OCI-LY3 (cell line): Measurements from ENCODE around the gene SPAG5.
"Not testable (repeated sequence)": the region's sequence is repeated elsewhere in the genome, so short reads cannot be mapped to it uniquely, and the experiment has no call there.

ENCODE experiments used
- H2AFZ ChIP-seq: fragments of 200-600, 300-600 bp; shearing (Covaris generic); 2 replicates; pipeline ENCODE4 v1.6.0; 2014; ENCODE audit warnings: antibody characterized with exemption, low read depth, low read length
- H3K27ac ChIP-seq: fragments of 200-600, 300-600 bp; sonication (generic); 2 replicates; pipeline ENCODE4 v1.5.1; 2014; ENCODE audit warnings: mild to moderate bottlenecking, low read length, moderate library complexity, mixed read lengths
- H3K27me3 ChIP-seq: fragments of 200-600, 300-600 bp; sonication (generic); 2 replicates; pipeline ENCODE4 v1.6.1; 2014; ENCODE audit warnings: low read depth, low read length, mixed read lengths
- H3K36me3 ChIP-seq: fragments of 200-600, 300-600 bp; sonication (generic); replicated peaks from 2 replicates; pipeline ENCODE3; 2014; ENCODE audit warnings: low read depth, low read length, mixed read lengths
- H3K4me1 ChIP-seq: fragments of 300-600, 200-600 bp; sonication (generic); 2 replicates; pipeline ENCODE4 v1.6.1; 2014; ENCODE audit warnings: low read length, mixed read lengths
- H3K4me2 ChIP-seq: fragments of 200-600, 300-600 bp; sonication (generic); 2 replicates; pipeline ENCODE4 v1.6.1; 2014; ENCODE audit warnings: low read length, mixed read lengths
- H3K4me3 ChIP-seq: fragments of 300-600, 200-600 bp; sonication (generic); 2 replicates; pipeline ENCODE4 v1.5.1; 2014; ENCODE audit warnings: antibody characterized with exemption, mild to moderate bottlenecking, low read length, moderate library complexity
- H3K79me2 ChIP-seq: fragments of 300-600, 200-600 bp; shearing (Covaris generic); 2 replicates; pipeline ENCODE4 v1.6.1; 2014; ENCODE audit warnings: mild to moderate bottlenecking, low read length, mixed read lengths
- H3K9ac ChIP-seq: fragments of 300-600, 200-600 bp; shearing (Covaris generic); 2 replicates; pipeline ENCODE4 v1.6.0; 2014; ENCODE audit warnings: mild to moderate bottlenecking, low read length, moderate library complexity
- H3K9me3 ChIP-seq: fragments of 200-600, 300-600 bp; shearing (Covaris generic); 2 replicates; pipeline ENCODE4 v1.6.1; 2014; ENCODE audit warnings: low read length, mixed read lengths; ENCODE audit not compliant: insufficient read depth
- H4K20me1 ChIP-seq: fragments of 200-600, 300-600 bp; sonication (generic); 2 replicates; pipeline ENCODE4 v1.6.1; 2016; ENCODE audit warnings: low read length, mixed read lengths; ENCODE audit not compliant: insufficient read depth
- EZH2phosphoT487 ChIP-seq: fragments of 200-600 bp; shearing (Covaris generic); IDR thresholded peaks from 2 replicates; pipeline ENCODE4 v1.6.1; 2018; ENCODE audit warnings: antibody characterized with exemption, mixed run types, low read depth
- TF ChIP-seq, protein P1 (sequence below): fragments of 200-600, 300-600 bp; sonication (generic); IDR thresholded peaks from 2 replicates; pipeline ENCODE4 v1.5.1; 2014; ENCODE audit warnings: antibody characterized with exemption, low read length, low read depth

SPAG5 gene

DNA sequence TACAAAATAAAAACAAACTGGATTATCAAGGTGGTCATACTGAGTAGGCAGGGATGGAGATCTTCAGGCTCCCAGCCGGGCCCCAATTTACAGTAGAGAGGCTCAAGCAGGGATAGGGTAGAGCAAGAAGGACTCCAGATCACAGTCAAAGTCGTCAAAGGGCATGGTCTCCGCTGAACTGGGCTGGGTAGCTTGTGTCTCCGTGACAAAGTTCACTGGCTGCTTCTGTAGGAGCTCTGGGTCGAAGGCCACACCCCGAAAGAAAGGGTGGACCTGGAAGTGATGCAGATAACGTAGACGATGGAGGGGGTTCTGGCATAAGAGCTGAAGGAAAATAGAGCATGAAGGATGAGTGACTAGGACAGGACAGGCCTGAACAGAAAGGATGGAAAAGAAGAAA is 11.6 kb upstream of the SPAG5 start:
- no peak for TF ChIP-seq EZH2phosphoT487
- TF ChIP-seq, protein P1, sequence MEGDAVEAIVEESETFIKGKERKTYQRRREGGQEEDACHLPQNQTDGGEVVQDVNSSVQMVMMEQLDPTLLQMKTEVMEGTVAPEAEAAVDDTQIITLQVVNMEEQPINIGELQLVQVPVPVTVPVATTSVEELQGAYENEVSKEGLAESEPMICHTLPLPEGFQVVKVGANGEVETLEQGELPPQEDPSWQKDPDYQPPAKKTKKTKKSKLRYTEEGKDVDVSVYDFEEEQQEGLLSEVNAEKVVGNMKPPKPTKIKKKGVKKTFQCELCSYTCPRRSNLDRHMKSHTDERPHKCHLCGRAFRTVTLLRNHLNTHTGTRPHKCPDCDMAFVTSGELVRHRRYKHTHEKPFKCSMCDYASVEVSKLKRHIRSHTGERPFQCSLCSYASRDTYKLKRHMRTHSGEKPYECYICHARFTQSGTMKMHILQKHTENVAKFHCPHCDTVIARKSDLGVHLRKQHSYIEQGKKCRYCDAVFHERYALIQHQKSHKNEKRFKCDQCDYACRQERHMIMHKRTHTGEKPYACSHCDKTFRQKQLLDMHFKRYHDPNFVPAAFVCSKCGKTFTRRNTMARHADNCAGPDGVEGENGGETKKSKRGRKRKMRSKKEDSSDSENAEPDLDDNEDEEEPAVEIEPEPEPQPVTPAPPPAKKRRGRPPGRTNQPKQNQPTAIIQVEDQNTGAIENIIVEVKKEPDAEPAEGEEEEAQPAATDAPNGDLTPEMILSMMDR = no peak
- 0 out of 2 replicates have a peak, but pooled peaks cover 6% of the 10 kb centered on the region for H4K20me1 ChIP-seq
- peaks cover 6% of the 10 kb centered on the region for H3K4me1 ChIP-seq
- H3K9me3 ChIP-seq = no peaks in the 10 kb centered on the region
- H2AFZ ChIP-seq = no peak overlapping the region
- H3K9ac ChIP-seq = no peak overlapping the region
- H3K4me3 ChIP-seq = no peak overlapping the region
- no peak overlapping the region for H3K4me2 ChIP-seq
- no peaks in the 10 kb centered on the region for H3K27me3 ChIP-seq
- no peaks in the 10 kb centered on the region for H3K79me2 ChIP-seq
- H3K27ac ChIP-seq = no peak overlapping the region
- peaks cover 60% of the 10 kb centered on the region for H3K36me3 ChIP-seq

DNA sequence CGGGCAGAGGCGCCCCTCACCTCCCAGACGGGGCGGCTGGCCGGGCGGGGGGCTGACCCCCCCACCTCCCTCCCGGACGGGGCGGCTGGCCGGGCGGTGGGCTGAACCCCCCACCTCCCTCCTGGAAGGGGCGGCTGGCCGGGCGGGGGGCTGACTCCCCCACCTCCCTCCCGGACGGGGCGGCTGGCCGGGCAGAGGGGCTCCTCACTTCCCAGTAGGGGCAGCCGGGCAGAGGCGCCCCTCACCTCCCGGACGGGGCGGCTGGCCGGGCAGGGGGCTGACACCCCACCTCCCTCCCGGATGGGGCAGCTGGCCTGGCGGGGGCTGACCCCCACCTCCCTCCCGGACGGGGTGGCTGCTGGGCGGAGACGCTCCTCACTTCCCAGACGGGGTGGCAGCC is 5.2 kb upstream of the SPAG5 start:
- H3K27me3 ChIP-seq, H4K20me1 ChIP-seq, H2AFZ ChIP-seq, H3K4me2 ChIP-seq, H3K36me3 ChIP-seq, H3K27ac ChIP-seq, H3K4me3 ChIP-seq, H3K79me2 ChIP-seq, H3K9ac ChIP-seq, H3K4me1 ChIP-seq, H3K9me3 ChIP-seq: not testable (repeated sequence)

DNA sequence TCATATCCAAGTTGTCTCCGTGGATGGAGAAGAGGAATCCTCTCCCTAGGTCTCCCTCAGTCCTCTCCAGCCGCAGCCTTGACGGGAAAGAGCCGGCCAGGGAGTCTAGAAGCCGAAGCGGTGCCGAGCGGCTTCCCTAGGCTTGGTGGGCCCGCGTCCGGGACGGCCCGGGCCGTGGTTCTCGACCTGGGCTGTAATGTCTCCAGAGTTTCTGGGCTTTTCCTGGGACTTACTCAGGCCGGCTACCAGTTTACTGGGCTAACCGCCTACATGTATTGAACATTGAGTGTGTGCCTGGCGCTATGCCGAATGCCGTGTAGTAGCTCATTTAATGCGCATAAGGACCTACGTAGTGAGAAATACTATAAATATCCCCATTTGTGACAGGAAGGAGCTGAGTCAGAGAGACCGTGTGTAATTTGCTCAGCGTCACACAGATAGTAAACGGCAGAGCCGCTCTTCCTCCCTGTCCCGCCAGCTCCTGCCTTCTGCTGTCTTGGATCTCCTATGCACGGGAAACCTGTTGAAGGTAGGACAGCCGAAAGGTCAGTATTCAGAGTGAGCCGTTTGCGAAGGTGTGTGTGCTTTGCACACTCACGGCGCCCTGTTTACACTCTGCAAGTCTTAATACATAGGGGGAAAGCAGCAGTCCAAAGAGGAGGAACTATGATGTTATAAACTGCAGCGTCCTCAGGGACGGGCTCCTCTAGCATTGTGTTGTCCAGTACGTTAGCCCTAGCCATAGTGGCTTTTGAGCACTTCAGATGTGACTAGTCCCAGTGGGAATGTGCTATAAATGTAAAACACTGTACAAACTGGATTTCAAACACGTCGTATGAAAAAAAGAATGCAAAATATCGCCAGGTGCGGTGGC is 723 bp upstream of the SPAG5 start:
- H3K27me3 ChIP-seq = no peaks in the 10 kb centered on the region
- H3K4me1 ChIP-seq = peaks cover 14% of the 10 kb centered on the region
- peak overlapping the region; percentile 49; the same call in 1 of the 2 replicates for H2AFZ ChIP-seq
- H3K4me2 ChIP-seq = peak overlapping the region; percentile 82
- peaks cover 2% of the 10 kb centered on the region for H3K36me3 ChIP-seq
- peak overlapping the region; percentile 79 for H3K9ac ChIP-seq
- no peaks in the 10 kb centered on the region for H4K20me1 ChIP-seq
- peak overlapping the region; percentile 95 for H3K4me3 ChIP-seq
- H3K27ac ChIP-seq = peak overlapping the region; percentile 78
- no peaks in the 10 kb centered on the region for H3K9me3 ChIP-seq
- no peak for TF ChIP-seq EZH2phosphoT487
- TF ChIP-seq, protein P1 = no peak
- H3K79me2 ChIP-seq = peaks cover 17% of the 10 kb centered on the region

DNA sequence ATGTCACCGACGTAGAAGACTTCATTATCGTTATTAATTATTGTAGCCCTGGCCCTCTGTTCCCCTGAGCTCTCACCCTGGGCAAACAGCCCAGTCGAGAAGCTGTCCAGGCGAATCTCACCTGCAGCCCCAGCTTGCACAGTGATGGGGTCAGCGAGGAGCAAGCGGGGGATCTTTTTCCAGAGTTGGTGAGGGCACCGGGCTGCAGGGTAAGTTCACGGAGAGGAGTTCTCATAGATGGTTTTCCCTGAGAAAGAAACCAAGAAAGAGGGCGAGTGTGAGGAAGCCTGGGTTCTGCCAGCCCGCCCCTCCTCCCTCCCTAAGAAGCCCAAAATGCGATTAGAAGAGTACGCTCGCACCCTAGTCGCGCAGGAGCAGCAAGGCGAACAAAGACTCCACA is 436 bp downstream of the SPAG5 start:
- peak overlapping the region; percentile 87 for H3K4me2 ChIP-seq
- H3K27me3 ChIP-seq = no peaks in the 10 kb centered on the region
- no peaks in the 10 kb centered on the region for H4K20me1 ChIP-seq
- H3K4me1 ChIP-seq = peaks cover 14% of the 10 kb centered on the region
- peak overlapping the region; percentile 59 for H2AFZ ChIP-seq
- peak overlapping the region; percentile 78 for H3K27ac ChIP-seq
- TF ChIP-seq EZH2phosphoT487 = no peak
- TF ChIP-seq, protein P1 = no peak
- H3K9ac ChIP-seq = peak overlapping the region; percentile 87
- peaks cover 4% of the 10 kb centered on the region for H3K36me3 ChIP-seq
- no peaks in the 10 kb centered on the region for H3K9me3 ChIP-seq
- H3K79me2 ChIP-seq = peaks cover 17% of the 10 kb centered on the region
- H3K4me3 ChIP-seq = peak overlapping the region; percentile 95
